Keratinocyte (primary cell): ENCODE results near the gene MATK.

ENCODE experiments used
- CTCF ChIP-seq, 3 experiments: IDR thresholded peaks in 1 of 3; conservative IDR thresholded peaks in 1 of 3; optimal IDR thresholded peaks in 1 of 3; 2 replicates in 2 of 3; 3 replicates in 1 of 3; pipeline versions ENCODE3 to v1.5.1; 2011; ENCODE audit warnings: low read length in 3 of 3, mild to moderate bottlenecking in 3 of 3, moderate library complexity in 2 of 3, control low read depth in 1 of 3, inconsistent platforms in 1 of 3; ENCODE audit not compliant: insufficient read depth in 2 of 3; ENCODE audit errors: extremely low read depth in 1 of 3
- EZH2 ChIP-seq: IDR thresholded peaks from one replicate; pipeline ENCODE4 v1.6.1; 2012; ENCODE audit warnings: inconsistent platforms, mild to moderate bottlenecking, low read length, moderate library complexity

- TF ChIP-seq CTCF (optimal IDR thresholded peaks at IDR 0.05 in 1 of 3, IDR thresholded peaks at IDR 0.05 in 1 of 3, conservative IDR thresholded peaks at IDR 0.05 in 1 of 3; ENCODE audit: extremely low read depth in 1 of 3, insufficient read depth in 2 of 3, low read length in 3 of 3) (no peak), EZH2 (no peak)
These were observed 17.1 kb upstream of the MATK start for GRCh38 chr19:3803114-3803888.
